ENCODE data around the gene STYK1. TPM values are rescaled to one million over a fixed set of nuclear protein-coding genes. Genes with fewer than 3 reads are reported as not detected.
"Not testable (repeated sequence)": the region's sequence is repeated elsewhere in the genome, so short reads cannot be mapped to it uniquely, and the experiment has no call there.

The STYK1 gene
- total RNA-seq, 1 donor from 2014 or later = 2.6 TPM

GRCh38 chr12:10620078-10620779, 53.6 kb downstream of the STYK1 start:
- DNase-seq (ENCODE audit: low read depth) = no peak

GRCh38 chr12:10618338-10618987, 55.4 kb downstream of the STYK1 start:
- peak; percentile 85 for DNase-seq (ENCODE audit: low read depth)

- DNase-seq (ENCODE audit: low read depth) = no peak
Measured at GRCh38 chr12:10617863-10618262, 56.0 kb downstream of the STYK1 start.

GRCh38 chr12:10615532-10615931, 58.3 kb downstream of the STYK1 start:
- DNase-seq (ENCODE audit: low read depth) = peak; percentile 8

GRCh38 chr12:10614056-10614370, 59.8 kb downstream of the STYK1 start:
- DNase-seq (ENCODE audit: low read depth) = no peak

- peak; percentile 86 for DNase-seq (ENCODE audit: low read depth)
Measured at GRCh38 chr12:10613349-10614055, 60.4 kb downstream of the STYK1 start, which contains the start of gene MAGOHB. TSS of gene MAGOHB (minus strand) at chr12:10613609. CDS start at chr12:10613532, 77 bp downstream.

- DNase-seq (ENCODE audit: low read depth) = peak; percentile 2
Measured at GRCh38 chr12:10612984-10613348, 60.9 kb downstream of the STYK1 start.

- DNase-seq (ENCODE audit: low read depth) = no peak
Measured at GRCh38 chr12:10612110-10612509, 61.7 kb downstream of the STYK1 start.

GRCh38 chr12:10611258-10611657, 62.6 kb downstream of the STYK1 start:
- not testable (repeated sequence) for DNase-seq (ENCODE audit: low read depth)

- no peak for DNase-seq (ENCODE audit: low read depth)
Measured at GRCh38 chr12:10610188-10610587, 63.7 kb downstream of the STYK1 start.

- peak; percentile 9 for DNase-seq (ENCODE audit: low read depth)
Measured at GRCh38 chr12:10607885-10608458, 65.9 kb downstream of the STYK1 start.

GRCh38 chr12:10601860-10602259, 72.0 kb downstream of the STYK1 start:
- DNase-seq (ENCODE audit: low read depth) = no peak

- no peak for DNase-seq (ENCODE audit: low read depth)
Measured at GRCh38 chr12:10600988-10601387, 72.9 kb downstream of the STYK1 start.

GRCh38 chr12:10595881-10596280, 78.0 kb downstream of the STYK1 start:
- DNase-seq (ENCODE audit: low read depth) = no peak

- DNase-seq (ENCODE audit: low read depth) = no peak
Measured at GRCh38 chr12:10590966-10591365, 82.9 kb downstream of the STYK1 start.

GRCh38 chr12:10584415-10584814, 89.4 kb downstream of the STYK1 start:
- no peak for DNase-seq (ENCODE audit: low read depth)

GRCh38 chr12:10582704-10583103, 91.1 kb downstream of the STYK1 start:
- no peak for DNase-seq (ENCODE audit: low read depth)

GRCh38 chr12:10582133-10582532, 91.7 kb downstream of the STYK1 start:
- not testable (repeated sequence) for DNase-seq (ENCODE audit: low read depth)

- DNase-seq (ENCODE audit: low read depth) = no peak
Measured at GRCh38 chr12:10574307-10574706, 99.5 kb downstream of the STYK1 start.

- DNase-seq (ENCODE audit: low read depth) = peak; percentile 86
Measured at GRCh38 chr12:10572021-10572490, 101.8 kb downstream of the STYK1 start.

GRCh38 chr12:10571141-10571540, 102.7 kb downstream of the STYK1 start:
- DNase-seq (ENCODE audit: low read depth) = no peak

Data from renal cortical epithelial cell (primary cell).